Measurements from ENCODE around the gene COL6A5.
A peak's percentile ranks its signal among the peaks of the same experiment; 100 is the strongest.

COL6A5 gene

DNA sequence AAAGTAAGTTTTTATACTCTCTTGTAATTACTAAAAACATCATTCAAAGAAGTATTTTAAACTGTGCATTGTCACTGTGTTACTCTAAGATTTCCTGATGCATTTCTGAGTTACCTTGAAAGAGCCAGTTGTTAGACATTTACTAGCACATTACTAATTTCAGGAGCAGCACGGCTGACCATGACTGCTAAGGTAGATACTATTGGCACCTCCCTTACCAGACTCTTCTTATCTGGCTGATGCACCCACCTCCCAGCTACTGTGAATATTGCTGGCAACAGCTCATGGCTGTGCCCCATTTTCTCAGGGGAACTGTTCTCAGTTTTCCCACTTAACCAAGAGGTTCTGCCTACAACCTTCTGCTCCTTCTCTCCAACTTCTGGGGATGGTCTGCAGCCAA, 29.4 kb downstream of the COL6A5 start:
- no peak for DNase-seq (ENCODE audit: low read depth in 1 of 2, low spot score in 1 of 2)
- H3K27me3 ChIP-seq (ENCODE audit: insufficient read depth, poor library complexity, severe bottlenecking): peaks cover 4% of the 10 kb centered on the region
- TF ChIP-seq SPI1 (IDR thresholded peaks at IDR 0.05; ENCODE audit: borderline replicate concordance, low read depth) (no peak), REST (IDR thresholded peaks at IDR 0.05; ENCODE audit: insufficient replicate concordance, low read depth) (no peak), POLR2AphosphoS5 (IDR thresholded peaks at IDR 0.05; ENCODE audit: low read depth) (no peak), CTCF (IDR thresholded peaks at IDR 0.05; ENCODE audit: insufficient read depth, low read length) (no peak), GABPA (IDR thresholded peaks at IDR 0.05; ENCODE audit: low read depth) (no peak)
- no peak overlapping the region for H3K4me3 ChIP-seq (replicated peaks; ENCODE audit: insufficient read depth, low read length)
- H3K27ac ChIP-seq (replicated peaks): no peak overlapping the region

DNA sequence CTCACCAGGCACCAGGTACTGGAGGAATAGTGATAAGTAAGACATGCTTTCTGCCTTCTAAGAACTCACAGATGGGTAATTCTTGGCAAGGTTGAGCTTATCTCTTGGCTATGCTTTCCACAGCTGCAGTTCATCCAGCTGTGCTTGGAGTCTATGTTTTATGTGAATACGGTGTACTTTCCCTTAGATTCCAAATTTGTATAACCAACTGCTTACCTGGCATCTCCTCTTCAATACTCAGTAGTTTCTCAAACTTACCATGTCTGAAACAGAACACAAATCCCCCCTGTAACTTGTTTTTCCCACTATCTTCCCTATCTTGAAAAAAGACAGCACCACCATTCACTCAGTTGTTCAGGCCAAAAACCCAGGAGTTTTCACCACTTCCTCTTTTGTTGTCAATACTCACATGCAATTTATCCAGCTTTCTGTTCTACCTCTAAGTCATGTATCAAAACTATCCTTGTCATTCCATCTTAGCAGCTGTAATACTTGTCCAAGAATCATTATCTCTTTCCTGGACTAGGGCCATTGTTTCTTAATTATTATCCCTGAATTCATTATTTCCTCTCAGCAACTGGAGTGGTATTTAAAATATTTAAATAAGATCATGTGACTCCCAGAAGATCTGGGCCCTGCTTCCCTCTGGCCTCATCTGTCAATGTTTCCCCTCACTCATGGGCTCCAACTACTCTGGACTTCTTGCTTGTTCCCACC, 32.6 kb downstream of the COL6A5 start:
- TF ChIP-seq SPI1 (IDR thresholded peaks at IDR 0.05; ENCODE audit: borderline replicate concordance, low read depth): peak; percentile 96
- TF ChIP-seq CTCF (IDR thresholded peaks at IDR 0.05; ENCODE audit: insufficient read depth, low read length): no peak
- Histone ChIP-seq H3K27me3 (ENCODE audit: insufficient read depth, poor library complexity, severe bottlenecking) (no peaks in the 10 kb centered on the region), H3K27ac (replicated peaks) (no peak overlapping the region), H3K4me3 (replicated peaks; ENCODE audit: insufficient read depth, low read length) (no peak overlapping the region)
- DNase-seq (ENCODE audit: low read depth in 1 of 2, low spot score in 1 of 2): no peak

DNA sequence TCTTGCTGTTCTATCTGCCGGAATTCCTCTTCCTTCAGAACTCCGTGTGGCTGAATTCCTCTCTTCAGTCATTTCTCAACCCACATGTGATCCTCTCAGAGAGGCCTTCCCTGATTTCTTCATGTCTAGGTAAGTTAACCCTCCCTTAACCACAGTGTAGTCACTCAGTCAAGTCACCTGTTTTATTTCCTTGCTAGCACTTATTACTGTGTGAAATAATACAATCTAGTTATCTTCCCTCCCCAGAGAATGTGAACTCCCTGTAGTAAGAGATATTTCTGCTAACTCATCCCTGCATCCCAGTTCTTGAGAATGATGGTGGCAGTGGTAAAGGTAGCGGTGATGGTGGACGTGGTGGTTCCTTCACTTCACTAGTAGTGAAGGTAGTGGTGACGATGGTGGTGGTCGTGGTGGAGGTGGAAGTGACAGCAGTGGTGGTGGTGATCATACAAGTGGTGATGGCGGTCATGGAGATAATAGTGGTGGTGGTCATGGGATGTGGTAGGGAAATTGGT, 33.3 kb downstream of the COL6A5 start:
- DNase-seq (ENCODE audit: low read depth in 1 of 2, low spot score in 1 of 2): no peak
- no peak overlapping the region for H3K27ac ChIP-seq (replicated peaks)

More for the DNA sequence above, 33.3 kb downstream of the COL6A5 start:
- TF ChIP-seq CTCF (IDR thresholded peaks at IDR 0.05; ENCODE audit: insufficient read depth, low read length) (no peak), GABPA (IDR thresholded peaks at IDR 0.05; ENCODE audit: low read depth) (no peak), POLR2AphosphoS5 (IDR thresholded peaks at IDR 0.05; ENCODE audit: low read depth) (no peak), REST (IDR thresholded peaks at IDR 0.05; ENCODE audit: insufficient replicate concordance, low read depth) (no peak), SPI1 (IDR thresholded peaks at IDR 0.05; ENCODE audit: borderline replicate concordance, low read depth) (no peak)
- Histone ChIP-seq H3K4me3 (replicated peaks; ENCODE audit: insufficient read depth, low read length) (no peak overlapping the region), H3K27me3 (ENCODE audit: insufficient read depth, poor library complexity, severe bottlenecking) (no peaks in the 10 kb centered on the region)
